Activated T-cell treated with anti-CD3 and anti-CD28 coated beads, Interleukin-2, amount 50 U/mL, for 24 hours (primary cell): ENCODE measurements around the gene HM13.
A peak's percentile ranks its signal among the peaks of the same experiment; 100 is the strongest.
"Not testable (repeated sequence)": the region's sequence is repeated elsewhere in the genome, so short reads cannot be mapped to it uniquely, and the experiment has no call there.

ENCODE experiments used
- DNase-seq: peaks from one replicate; pipeline ENCODE4 v3.0.0-alpha.2; 2020
- H3K27ac Mint-ChIP-seq: 2 replicates; pipeline ENCODE4 v1.8.0; 2020; ENCODE audit warnings: mild to moderate bottlenecking, mixed read lengths
- H3K27me3 Mint-ChIP-seq: 2 replicates; pipeline ENCODE4 v1.8.0; 2020; ENCODE audit warnings: mixed read lengths
- H3K36me3 Mint-ChIP-seq: 2 replicates; pipeline ENCODE4 v1.8.0; 2020; ENCODE audit warnings: low read depth, mixed read lengths
- H3K4me1 Mint-ChIP-seq: 2 replicates; pipeline ENCODE4 v1.8.0; 2020; ENCODE audit warnings: low read depth, mixed read lengths
- H3K4me3 Mint-ChIP-seq: 2 replicates; pipeline ENCODE4 v1.8.0; 2020; ENCODE audit warnings: mild to moderate bottlenecking, moderate library complexity, mixed read lengths
- H3K9me3 Mint-ChIP-seq: 2 replicates; pipeline ENCODE4 v1.8.0; 2020; ENCODE audit warnings: mixed read lengths

HM13 gene

DNA sequence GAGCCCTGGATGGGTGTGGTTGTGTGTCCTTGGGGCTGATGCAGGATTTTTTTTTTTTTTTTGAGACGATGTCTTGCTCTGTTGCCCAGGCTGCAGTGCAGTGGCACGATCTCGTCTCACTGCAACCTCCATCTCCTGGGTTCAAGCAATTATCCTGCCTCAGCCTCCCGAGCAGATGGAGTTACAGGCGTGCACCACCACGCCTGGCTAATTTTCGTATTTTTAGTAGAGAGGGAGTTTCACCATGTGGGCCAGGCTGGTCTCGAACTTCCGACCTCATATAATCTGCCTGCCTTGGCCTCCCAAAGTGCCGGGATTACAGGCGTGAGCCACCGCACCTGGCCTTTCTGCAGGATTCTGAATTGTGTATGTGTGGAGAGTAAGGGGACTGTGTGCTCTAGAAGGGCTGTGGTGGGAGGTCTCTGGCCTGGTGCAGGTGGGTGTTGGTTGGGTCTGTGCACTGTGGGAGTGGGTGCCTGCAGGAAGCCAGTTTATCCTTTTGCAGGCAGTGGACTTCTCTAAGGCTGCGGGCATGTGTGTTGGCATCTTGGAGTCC, 79.8 kb downstream of the HM13 start:
- peaks cover 6% of the 10 kb centered on the region for H3K27me3 Mint-ChIP-seq

DNA sequence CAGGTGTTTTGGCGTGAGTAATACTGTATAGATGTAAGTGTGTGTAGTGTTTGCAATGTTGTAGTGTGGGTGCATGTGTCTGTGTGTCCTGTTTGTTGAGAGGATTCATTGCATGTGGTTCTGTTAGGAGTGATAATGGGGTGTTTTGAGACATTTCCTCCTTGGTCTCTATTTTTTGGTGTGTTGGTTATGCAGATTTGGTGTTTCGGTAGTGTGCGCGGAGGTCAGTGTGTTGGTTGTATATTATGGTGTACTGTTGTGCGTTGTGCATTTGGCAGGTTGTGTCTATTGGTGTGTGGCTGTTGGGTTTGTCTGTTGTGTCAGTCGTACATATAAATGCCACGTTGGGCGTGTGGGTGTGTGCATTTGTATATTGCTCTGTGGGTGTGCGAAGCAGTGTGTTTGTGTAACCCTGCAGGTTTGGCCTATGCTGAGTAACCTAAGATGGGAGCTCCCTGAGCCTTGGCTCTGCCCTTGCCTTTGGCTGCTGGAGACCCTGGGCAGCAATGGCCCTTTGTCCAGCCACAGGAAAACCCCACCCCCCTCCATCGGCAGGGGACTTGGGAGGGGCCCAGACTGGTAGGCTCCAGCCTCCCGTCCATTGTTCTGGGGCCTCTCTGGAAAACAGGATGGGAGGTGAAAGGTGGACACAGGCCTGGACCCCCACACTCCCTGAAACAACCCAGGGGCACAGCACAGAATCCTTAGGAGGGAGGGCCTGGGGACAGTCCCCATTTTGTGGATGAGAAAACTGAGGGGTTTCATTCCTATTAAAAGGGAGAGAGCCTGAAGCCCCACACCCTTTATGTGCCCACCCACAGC, 80.5 kb downstream of the HM13 start:
- H3K4me1 Mint-ChIP-seq, result peaks cover 2% of the 10 kb centered on the region
- H3K36me3 Mint-ChIP-seq, result no peaks in the 10 kb centered on the region
- no peak overlapping the region for H3K4me3 Mint-ChIP-seq
- no peak for DNase-seq
- H3K27ac Mint-ChIP-seq, result no peak overlapping the region
- H3K27me3 Mint-ChIP-seq, result peaks cover 6% of the 10 kb centered on the region
- no peaks in the 10 kb centered on the region for H3K9me3 Mint-ChIP-seq

More for the DNA sequence above, 79.8 kb downstream of the HM13 start:
- no peak overlapping the region for H3K27ac Mint-ChIP-seq
- no peaks in the 10 kb centered on the region for H3K9me3 Mint-ChIP-seq
- H3K4me1 Mint-ChIP-seq, result peaks cover 2% of the 10 kb centered on the region
- no peaks in the 10 kb centered on the region for H3K36me3 Mint-ChIP-seq
- DNase-seq, result no peak
- no peak overlapping the region for H3K4me3 Mint-ChIP-seq

DNA sequence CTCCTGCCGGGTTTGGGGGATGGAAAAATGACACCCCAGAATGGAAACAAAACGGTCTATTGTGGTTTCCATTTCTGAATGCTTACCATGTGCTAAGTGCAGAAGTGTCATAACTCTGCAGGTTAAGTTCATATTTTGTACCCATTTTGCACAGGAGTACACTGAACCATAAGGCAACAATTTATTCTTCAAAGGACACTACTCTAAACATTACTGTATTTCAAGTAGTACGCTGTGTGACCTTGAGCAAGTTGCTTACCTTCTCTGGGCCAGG, 81.1 kb downstream of the HM13 start:
- DNase-seq, result no peak
- Mint-ChIP-seq H3K27me3 (peaks cover 6% of the 10 kb centered on the region), H3K9me3 (no peaks in the 10 kb centered on the region), H3K4me3 (no peak overlapping the region), H3K27ac (no peak overlapping the region), H3K36me3 (no peaks in the 10 kb centered on the region), H3K4me1 (peaks cover 2% of the 10 kb centered on the region)

DNA sequence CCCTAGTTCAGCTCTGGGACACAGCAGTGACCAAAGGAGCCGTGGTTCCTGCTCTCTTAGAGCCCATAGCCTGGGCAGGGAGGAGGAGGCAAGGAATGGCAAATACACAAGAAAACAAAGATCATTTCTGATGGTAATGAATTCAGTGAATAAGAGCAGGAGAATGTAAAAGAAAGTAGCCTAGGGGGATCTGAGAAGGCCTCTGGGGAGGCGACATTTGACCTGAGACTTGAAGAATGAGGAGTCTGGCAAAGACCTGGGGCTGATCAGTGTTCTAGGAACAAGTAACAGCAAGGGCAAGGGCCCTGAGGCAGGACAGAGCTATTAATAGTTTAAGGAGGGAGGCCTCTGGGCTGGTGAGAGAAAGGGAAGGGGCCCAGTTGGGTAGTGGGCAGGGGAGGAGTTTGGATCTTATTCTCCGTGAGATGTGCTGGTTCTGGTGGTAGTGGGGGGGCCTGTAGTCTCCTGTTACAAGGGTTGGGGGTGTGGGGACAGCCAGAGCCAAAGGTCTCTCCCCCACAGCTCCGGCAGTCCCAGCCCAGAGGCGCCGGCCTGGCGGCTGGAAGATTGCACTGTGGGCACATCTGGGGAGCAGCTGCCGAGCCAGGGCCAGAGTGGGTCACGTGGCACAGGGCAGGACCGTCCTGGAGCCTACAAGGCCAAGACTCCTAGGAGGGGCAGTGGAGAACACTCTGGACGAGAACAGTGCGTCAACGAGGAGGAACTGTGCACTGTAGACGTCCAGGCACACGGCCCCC, 81.6 kb downstream of the HM13 start:
- H3K4me3 Mint-ChIP-seq, result no peak overlapping the region

DNA sequence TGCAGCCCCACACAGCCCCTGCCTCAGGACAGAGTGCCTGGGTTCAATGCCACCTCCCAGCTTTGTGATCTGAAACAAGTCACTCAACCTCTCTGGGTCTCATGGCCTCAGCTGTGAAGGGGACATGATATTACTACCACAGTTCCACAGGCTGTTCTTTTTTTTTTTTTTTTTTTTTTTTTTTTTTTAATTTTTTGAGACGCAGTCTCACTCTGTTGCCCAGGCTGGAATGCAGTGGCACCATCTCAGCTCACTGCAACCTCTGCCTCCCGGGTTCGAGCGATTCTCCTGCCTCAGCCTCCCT, 82.1 kb downstream of the HM13 start:
- DNase-seq, H3K9me3 Mint-ChIP-seq, H3K4me1 Mint-ChIP-seq: not testable (repeated sequence)

More for the DNA sequence above, 81.6 kb downstream of the HM13 start:
- Mint-ChIP-seq H3K36me3 (no peaks in the 10 kb centered on the region), H3K9me3 (no peaks in the 10 kb centered on the region), H3K27me3 (peaks cover 6% of the 10 kb centered on the region), H3K27ac (no peak overlapping the region), H3K4me1 (peaks cover 2% of the 10 kb centered on the region)
- DNase-seq, result no peak

DNA sequence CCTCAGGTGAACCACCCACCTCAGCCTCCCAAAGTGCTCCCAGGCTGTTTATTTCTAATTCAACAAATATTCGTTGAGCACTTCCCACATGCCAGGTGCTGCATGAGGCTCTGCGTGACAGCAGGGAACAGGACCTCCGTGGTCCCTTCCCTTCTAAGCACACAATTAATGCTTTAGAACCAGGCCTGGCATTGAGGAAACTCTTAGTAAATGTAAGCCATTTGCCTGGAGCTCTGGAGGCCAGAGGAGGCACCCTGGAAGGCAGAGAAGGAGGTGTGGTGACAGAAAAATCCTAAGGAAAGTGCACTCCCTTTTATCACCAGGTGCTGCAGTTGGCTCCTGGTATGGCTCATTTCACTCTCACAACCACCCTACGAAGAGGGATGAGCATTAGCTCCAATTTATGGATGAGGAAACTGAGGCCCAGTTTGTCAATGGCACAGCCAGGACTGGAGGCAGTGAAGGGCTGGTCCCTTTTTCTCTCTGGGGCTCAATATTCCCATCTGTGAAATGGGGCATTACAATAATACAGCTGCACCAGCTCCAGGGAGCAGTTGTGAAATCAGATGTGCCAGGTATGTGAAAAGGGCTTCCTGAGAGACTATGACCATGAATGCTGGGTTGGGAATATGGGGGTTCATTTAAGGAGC, 82.7 kb downstream of the HM13 start:
- peaks cover 6% of the 10 kb centered on the region for H3K27me3 Mint-ChIP-seq
- H3K27ac Mint-ChIP-seq, result no peak overlapping the region
- H3K4me1 Mint-ChIP-seq, result peaks cover 2% of the 10 kb centered on the region
- H3K36me3 Mint-ChIP-seq, result no peaks in the 10 kb centered on the region
- no peak overlapping the region for H3K4me3 Mint-ChIP-seq
- no peaks in the 10 kb centered on the region for H3K9me3 Mint-ChIP-seq
- DNase-seq, result no peak

More for the DNA sequence above, 82.1 kb downstream of the HM13 start:
- H3K4me3 Mint-ChIP-seq, H3K27ac Mint-ChIP-seq, H3K27me3 Mint-ChIP-seq, H3K36me3 Mint-ChIP-seq: not testable (repeated sequence)

DNA sequence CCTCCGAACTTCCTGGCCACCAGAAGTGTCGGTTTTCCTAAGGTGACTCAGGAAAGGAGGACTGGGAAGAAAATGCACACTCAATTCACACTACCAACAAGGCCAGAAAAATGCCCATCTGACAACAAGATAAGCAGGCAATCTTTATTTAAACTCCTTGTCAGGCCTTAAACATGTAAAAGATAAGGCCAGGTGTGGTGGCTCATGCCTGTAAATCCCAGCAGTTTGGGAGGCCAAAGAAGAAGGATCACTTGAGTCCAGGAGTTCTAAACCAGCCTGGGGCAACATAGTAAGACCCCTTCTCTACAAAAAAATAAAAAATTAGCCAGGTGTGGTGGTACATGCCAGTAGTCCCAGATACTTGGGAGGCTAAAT, 83.2 kb downstream of the HM13 start:
- Mint-ChIP-seq H3K36me3 (no peaks in the 10 kb centered on the region), H3K9me3 (no peaks in the 10 kb centered on the region), H3K4me3 (no peak overlapping the region), H3K4me1 (peaks cover 2% of the 10 kb centered on the region), H3K27ac (no peak overlapping the region), H3K27me3 (peaks cover 8% of the 10 kb centered on the region)
- DNase-seq, result no peak

DNA sequence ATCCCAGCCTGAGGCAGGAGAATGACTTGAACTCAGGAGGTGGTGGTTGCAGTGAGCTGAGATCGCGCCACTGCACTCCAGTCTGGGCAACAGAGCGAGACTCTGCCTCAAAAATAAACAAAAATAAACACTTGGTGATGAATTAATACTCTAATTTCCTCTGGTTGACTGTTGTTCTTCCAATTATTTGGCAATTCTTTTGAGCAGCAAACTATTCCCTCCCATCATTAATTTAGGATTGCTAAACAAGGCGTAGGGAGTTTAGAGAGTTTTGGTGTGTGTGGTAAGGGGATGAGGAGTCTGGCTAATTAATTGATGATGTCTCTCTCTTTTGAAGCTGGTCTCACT, 88.2 kb downstream of the HM13 start:
- H3K4me1 Mint-ChIP-seq, result peaks cover 36% of the 10 kb centered on the region
- no peak overlapping the region for H3K27ac Mint-ChIP-seq
- H3K9me3 Mint-ChIP-seq, result no peaks in the 10 kb centered on the region
- H3K4me3 Mint-ChIP-seq, result no peak overlapping the region
- H3K36me3 Mint-ChIP-seq, result no peaks in the 10 kb centered on the region
- no peak for DNase-seq
- peaks cover 47% of the 10 kb centered on the region for H3K27me3 Mint-ChIP-seq

DNA sequence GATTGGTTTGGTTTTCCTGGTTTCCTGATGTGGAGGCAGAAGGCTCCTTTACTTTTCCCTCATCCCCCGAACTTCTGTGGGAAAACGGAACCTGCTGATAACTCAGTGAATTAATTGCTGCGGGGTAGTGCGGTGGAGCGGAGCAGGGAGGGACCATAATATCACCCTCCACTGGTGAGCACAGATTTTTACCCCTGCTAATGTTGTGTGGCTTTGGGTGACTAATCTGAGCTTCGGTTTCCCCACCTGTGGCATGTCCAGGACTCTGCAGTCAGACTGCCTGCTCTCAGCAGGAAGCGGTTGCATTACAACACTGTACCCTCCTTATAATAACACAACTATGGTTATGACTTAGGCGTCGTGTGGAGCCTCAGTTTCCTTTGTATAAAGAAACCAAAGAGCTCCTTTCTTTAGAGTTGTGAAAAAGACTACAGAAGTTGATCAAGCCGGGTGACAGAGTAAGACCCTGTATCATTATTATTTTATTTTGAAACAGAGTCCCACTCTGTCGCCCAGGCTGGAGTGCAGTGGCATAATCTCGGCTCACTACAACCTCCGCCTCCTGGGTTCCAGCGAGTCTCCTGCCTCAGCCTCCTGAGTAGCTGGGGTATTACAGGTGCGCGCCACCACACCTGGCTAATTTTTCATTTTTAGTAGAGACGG, 88.7 kb downstream of the HM13 start:
- DNase-seq, result peak; percentile 47
- no peaks in the 10 kb centered on the region for H3K9me3 Mint-ChIP-seq
- H3K4me1 Mint-ChIP-seq, result peaks cover 36% of the 10 kb centered on the region
- H3K27ac Mint-ChIP-seq, result peak overlapping the region; percentile 47
- peaks cover 52% of the 10 kb centered on the region for H3K27me3 Mint-ChIP-seq
- H3K4me3 Mint-ChIP-seq, result no peak overlapping the region
- H3K36me3 Mint-ChIP-seq, result no peaks in the 10 kb centered on the region

DNA sequence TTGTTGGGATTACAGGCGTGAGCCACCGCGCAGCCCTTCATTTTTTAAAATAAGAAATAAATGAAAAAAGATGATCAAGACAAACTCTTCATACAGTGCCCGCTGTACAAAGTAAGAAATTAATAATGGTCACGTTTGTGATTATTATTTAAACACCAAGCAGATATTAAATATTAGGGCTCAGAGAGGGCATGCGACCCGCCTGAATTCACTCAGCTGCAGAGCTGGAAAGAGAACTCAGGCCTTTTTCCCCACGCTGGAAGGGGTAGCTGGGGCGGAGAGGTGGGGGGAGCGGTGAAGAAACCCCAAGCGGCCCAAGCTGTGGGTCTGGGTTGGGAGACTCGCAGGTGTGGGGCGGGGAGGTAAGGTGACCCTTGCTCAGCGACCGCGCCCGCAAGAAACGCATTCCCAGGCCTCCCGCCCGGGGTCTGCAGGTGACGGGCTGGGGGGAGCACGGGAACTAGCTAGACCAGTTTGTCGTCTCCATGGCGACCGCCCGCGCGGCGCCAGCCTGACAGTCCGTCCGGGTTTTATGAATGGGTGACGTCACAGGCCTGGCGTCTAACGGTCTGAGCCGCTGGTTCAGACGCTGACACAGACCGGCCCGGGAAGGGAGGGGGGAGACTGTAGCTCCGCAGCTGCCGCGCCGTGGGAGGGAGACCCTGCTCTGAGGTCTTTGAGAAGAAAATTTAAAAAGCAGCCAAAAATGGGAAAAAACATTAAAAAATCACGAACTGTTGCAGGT, 89.8 kb downstream of the HM13 start:
- H3K27ac Mint-ChIP-seq, result peak overlapping the region; percentile 55
- DNase-seq, result peak; percentile 72
- H3K4me3 Mint-ChIP-seq, result peak overlapping the region; percentile 81
- peaks cover 62% of the 10 kb centered on the region for H3K27me3 Mint-ChIP-seq
- H3K9me3 Mint-ChIP-seq, result no peaks in the 10 kb centered on the region
- peaks cover 36% of the 10 kb centered on the region for H3K4me1 Mint-ChIP-seq
- no peaks in the 10 kb centered on the region for H3K36me3 Mint-ChIP-seq

DNA sequence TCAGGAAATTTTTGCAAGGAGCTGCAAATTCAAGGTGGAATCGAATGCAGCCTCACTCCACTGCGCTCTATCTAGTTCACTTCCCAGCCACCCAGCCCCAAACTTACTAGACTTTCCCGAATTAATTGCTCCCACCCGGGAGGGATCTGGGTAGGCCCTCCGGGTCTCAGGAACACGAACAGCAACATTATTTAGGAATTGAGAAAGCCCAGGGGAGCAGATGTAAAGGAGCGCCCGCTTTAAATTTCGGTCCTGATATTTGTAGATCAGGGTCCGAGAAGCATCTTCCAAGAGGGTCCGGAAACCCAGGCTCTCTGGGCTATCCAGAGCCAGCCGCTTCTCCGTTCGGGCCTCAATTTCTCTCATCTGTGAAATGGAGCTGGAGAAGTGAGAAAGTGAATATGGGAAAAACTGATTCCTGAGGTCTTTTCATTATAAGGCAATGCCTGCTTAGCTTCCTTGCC, 90.4 kb downstream of the HM13 start:
- Mint-ChIP-seq H3K9me3 (no peaks in the 10 kb centered on the region), H3K36me3 (no peaks in the 10 kb centered on the region), H3K4me1 (peaks cover 36% of the 10 kb centered on the region), H3K27me3 (peaks cover 65% of the 10 kb centered on the region), H3K4me3 (peak overlapping the region; percentile 81), H3K27ac (peak overlapping the region; percentile 55)
- DNase-seq, result no peak

DNA sequence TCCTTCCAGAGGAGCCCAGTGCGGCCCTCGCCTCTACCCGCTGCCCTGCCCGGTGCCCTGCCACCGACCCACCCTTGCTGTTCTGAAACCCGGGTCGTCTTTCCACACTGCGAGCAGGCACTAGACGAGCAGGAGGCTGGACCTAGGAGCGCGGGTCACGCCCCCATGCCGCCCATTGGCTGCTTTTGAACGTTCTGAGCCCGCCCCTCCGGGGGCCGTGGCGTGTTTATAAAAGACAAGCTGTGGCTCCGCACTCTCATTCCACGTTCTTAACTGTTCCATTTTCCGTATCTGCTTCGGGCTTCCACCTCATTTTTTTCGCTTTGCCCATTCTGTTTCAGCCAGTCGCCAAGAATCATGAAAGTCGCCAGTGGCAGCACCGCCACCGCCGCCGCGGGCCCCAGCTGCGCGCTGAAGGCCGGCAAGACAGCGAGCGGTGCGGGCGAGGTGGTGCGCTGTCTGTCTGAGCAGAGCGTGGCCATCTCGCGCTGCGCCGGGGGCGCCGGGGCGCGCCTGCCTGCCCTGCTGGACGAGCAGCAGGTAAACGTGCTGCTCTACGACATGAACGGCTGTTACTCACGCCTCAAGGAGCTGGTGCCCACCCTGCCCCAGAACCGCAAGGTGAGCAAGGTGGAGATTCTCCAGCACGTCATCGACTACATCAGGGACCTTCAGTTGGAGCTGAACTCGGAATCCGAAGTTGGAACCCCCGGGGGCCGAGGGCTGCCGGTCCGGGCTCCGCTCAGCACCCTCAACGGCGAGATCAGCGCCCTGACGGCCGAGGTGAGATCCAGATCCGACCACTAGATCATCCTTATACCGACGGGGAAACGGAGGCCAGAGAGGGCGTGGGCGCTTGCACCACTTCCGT, 91.0 kb downstream of the HM13 start, which contains the start of gene ID1:
Gene ID1 (plus strand): TSS at position 259 of the 871 bp plus-strand sequence. CDS start 99 bp downstream, at position 358.
- H3K36me3 Mint-ChIP-seq, result no peaks in the 10 kb centered on the region
- peak; percentile 90 for DNase-seq
- peaks cover 36% of the 10 kb centered on the region for H3K4me1 Mint-ChIP-seq
- H3K9me3 Mint-ChIP-seq, result no peaks in the 10 kb centered on the region
- peak within 1 kb of the TSS; percentile 81 for H3K4me3 Mint-ChIP-seq
- peaks cover 69% of the 10 kb centered on the region for H3K27me3 Mint-ChIP-seq
- peak within 1 kb of the TSS; percentile 55 for H3K27ac Mint-ChIP-seq
